SW480 (cell line): ENCODE measurements around the gene SIDT1.

ENCODE experiments used
- DNase-seq: peaks from one replicate; pipeline ENCODE4 v3.0.0-alpha.2; 2016; ENCODE audit warnings: low spot score

SIDT1 gene

GRCh38 chr3:113531826-113532697, at the start of gene SIDT1:
TSS of gene SIDT1 (plus strand) at chr3:113532555. CDS start at chr3:113533022, 467 bp downstream.
- peak; percentile 67 for DNase-seq

DNA sequence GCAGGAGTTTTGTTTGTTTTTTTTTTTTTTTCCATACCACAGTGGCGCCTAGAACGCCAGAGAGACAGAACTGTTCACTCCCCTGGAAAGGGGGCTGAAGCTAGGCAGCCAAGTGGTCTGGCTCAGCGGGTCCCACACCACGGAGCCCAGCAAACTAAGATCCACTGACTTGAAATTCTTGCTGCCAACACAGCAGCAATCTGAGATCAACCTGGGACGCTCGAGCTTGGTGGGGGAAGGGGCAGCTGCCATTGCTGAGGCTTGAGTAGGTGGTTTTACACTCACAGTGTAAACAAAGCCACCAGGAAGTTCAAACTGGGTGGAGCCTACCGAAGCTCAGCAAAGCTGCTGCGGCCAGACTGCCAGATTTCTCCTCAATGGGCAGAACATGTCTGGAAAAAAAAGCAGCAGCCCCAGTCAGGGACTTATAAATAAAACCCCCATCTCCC, 47.2 kb upstream of the SIDT1 start:
- DNase-seq, result no peak

DNA sequence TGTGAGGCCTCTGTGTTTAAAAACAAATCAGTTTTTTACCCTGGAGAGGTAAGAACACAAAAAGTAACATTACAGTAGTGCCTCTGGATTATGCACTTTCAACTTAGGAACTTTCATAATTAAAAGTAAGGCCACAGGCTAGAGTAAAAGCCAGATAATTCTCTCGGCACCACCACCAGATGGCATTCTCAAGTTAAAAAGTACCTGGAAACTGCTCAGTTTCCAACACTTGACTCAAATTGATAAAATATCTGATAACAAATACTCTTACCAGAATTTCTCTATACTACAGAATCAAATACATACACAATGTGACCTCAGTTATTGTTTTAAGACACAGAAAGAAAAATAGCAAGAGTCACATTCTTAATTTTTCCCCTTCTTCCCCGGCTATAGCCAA, 37.3 kb upstream of the SIDT1 start:
- DNase-seq, result peak; percentile 21

GRCh38 chr3:113496924-113497323, 35.4 kb upstream of the SIDT1 start:
- no peak for DNase-seq

DNA sequence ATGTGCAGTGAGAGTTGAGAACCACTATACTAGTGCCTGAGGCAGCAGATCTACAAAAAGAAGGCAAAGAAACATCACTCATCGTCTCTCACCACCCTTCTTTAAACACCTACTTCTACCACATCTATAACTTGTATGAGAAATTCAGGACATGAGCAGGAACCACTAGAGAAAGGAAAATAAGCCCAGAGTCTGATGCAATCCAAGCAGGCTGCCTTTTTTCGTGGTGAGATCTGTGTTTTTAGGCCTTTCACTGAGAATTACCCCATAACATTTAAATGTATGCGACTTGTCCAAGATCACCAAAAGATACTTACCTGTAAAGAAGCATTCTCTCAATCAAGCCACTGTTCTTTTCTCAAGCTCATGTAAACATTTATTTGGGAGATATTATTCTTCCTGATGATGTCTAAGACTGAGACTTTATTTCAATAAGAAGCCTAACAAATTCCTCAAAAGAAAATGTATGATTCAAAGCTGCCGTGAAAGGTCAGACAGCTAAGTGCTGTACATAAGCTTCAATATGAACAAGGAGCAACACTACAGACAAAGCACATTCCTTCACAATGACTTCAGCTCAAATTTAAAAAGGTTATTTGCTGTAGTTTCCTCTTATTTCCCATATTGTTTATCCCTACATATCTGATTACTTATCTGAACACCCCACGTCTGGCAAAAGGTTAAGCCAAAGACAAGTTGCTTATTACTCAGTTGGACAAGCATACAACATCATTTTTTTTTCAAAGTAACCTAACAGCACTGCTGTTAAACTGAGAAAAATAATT, 33.9 kb upstream of the SIDT1 start:
- DNase-seq, result no peak

GRCh38 chr3:113499081-113499480, 33.3 kb upstream of the SIDT1 start:
- DNase-seq, result no peak

GRCh38 chr3:113501597-113501996, 30.8 kb upstream of the SIDT1 start:
- no peak for DNase-seq

DNA sequence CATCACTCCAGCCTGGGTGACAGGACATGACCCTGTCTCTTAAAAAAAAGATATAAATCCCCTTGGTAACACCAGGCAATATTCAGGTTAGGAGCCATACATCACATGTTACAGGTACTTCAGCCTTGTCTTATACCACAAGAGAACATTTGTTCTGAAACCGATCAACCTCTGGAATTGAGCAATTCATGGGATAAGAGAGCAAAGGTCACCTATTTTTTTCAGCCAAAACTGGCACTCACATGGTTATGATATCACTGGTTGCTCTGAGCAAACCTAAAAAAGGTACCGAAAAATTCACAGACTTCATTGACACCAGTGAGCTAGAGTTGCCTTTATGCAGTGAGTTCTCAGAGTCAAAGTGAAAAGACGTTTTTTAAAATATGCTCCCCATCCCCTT, 26.5 kb upstream of the SIDT1 start:
- DNase-seq, result no peak

GRCh38 chr3:113507501-113508067, 24.8 kb upstream of the SIDT1 start:
- no peak for DNase-seq

- no peak for DNase-seq
Measured at GRCh38 chr3:113508966-113509365, 23.4 kb upstream of the SIDT1 start.

GRCh38 chr3:113514265-113514769, 18.0 kb upstream of the SIDT1 start:
- DNase-seq, result peak; percentile 33

DNA sequence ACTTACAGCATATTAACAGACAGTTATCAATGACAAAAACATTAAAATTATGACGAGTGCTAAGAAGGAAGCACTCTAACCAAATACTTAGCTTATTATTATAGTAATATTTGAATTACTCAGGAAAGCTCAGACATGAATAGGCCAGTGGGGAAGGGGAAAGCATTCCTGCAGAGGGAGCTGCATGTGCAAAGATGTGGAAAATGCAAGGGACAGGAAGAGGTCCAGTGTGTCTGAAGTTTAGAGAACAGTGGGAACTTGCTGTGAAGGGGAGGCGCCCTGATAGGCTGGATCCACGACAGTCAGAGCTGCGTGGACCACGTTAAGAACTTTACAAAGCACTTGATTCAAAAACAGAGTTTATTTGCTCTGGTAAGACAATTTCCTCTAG, 16.2 kb upstream of the SIDT1 start:
- peak; percentile 39 for DNase-seq

GRCh38 chr3:113521981-113522380, 10.4 kb upstream of the SIDT1 start:
- DNase-seq, result no peak

- DNase-seq, result no peak
Measured at GRCh38 chr3:113523241-113523640, 9.1 kb upstream of the SIDT1 start.

GRCh38 chr3:113532698-113533533, 561 bp downstream of the SIDT1 start:
- no peak for DNase-seq

- DNase-seq, result no peak
Measured at GRCh38 chr3:113533534-113533892, 1.2 kb downstream of the SIDT1 start.

- DNase-seq, result no peak
Measured at GRCh38 chr3:113534365-113534764, 2.0 kb downstream of the SIDT1 start.

- no peak for DNase-seq
Measured at GRCh38 chr3:113535898-113536297, 3.5 kb downstream of the SIDT1 start.

DNA sequence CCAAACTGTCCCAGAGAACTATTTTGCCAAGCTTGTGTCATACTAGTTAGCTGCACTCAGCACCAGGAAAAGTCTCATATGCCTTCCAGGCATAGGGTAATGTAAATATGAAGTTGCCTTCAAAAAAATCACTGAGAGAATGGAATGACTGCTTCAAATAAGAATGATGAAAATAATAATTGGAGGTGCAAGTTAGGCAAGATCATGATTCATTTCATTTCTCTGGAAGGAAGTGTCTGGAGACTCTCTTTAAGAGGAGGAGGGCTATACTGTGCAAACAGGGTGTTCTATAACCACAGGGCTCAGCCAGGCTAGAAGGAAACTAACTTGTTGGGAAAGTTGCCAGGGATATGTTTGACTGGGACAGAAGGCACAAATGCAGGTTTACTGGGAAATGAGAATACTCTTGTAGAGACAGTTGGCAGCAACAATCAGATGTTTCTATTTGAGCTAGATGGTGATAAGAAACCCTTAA, 4.3 kb downstream of the SIDT1 start:
- DNase-seq, result no peak

GRCh38 chr3:113537155-113537554, 4.8 kb downstream of the SIDT1 start:
- no peak for DNase-seq

- no peak for DNase-seq
Measured at GRCh38 chr3:113541519-113541918, 9.2 kb downstream of the SIDT1 start.

GRCh38 chr3:113545594-113545993, 13.2 kb downstream of the SIDT1 start:
- DNase-seq, result no peak
